DMS114 treated with DMSO at 0.1 percent for 48 hours (cell line): ENCODE data around the gene DNAH12.
"Not testable (repeated sequence)": the region's sequence is repeated elsewhere in the genome, so short reads cannot be mapped to it uniquely, and the experiment has no call there.

Source experiments
- DNase-seq: peaks from one replicate; lab custom pipeline; 2025; ENCODE audit not compliant: unreplicated experiment; lab: John Stamatoyannopoulos, UW

The DNAH12 gene

GRCh38 chr3:57335283-57335938, 208.7 kb downstream of the DNAH12 start:
- DNase-seq: no peak

GRCh38 chr3:57331078-57331610, 213.0 kb downstream of the DNAH12 start:
- DNase-seq: no peak

GRCh38 chr3:57326498-57326897, 217.6 kb downstream of the DNAH12 start:
- DNase-seq: not testable (repeated sequence)

- DNase-seq: no peak
These were observed 229.9 kb downstream of the DNAH12 start for GRCh38 chr3:57314204-57314603.

GRCh38 chr3:57309769-57310360, 234.3 kb downstream of the DNAH12 start:
- no peak for DNase-seq

DNA sequence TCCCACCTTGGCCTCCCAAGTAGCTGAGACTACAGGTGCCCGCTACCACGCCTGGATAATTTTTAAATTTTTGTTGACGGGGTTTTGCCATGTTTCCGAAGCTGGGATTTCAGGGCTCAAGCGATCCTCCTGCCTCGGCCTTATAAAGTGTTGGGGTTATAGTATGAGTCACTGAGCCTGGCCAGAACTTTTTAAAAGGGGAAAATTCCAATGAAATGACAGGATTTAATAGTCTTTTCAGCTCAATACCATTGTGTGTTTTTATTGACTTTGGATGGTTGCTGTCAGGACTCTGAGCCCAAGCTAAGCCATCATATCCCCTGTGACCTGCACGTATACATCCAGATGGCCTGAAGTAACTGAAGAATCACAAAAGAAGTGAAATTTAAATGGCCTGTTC, 240.6 kb downstream of the DNAH12 start:
- not testable (repeated sequence) for DNase-seq

DNA sequence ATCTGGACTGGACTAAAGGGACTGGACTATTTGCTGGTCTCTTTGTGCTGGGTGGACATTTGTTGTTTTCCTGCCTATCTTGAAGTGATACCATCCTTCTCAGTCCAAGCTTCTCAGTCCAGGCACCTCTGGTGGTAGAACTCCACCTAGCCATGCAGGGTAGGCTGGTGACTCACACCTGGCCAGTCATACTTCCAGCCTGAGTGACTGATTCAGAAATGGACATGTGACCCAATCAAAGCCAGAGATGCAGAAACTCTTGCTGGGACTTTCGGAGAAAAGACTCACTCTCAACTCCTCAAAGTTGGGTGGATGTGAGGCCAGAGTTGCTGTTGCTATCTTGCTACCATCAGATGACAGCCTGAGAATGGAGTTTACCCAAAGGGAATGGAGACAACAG, 246.1 kb downstream of the DNAH12 start:
- no peak for DNase-seq

DNA sequence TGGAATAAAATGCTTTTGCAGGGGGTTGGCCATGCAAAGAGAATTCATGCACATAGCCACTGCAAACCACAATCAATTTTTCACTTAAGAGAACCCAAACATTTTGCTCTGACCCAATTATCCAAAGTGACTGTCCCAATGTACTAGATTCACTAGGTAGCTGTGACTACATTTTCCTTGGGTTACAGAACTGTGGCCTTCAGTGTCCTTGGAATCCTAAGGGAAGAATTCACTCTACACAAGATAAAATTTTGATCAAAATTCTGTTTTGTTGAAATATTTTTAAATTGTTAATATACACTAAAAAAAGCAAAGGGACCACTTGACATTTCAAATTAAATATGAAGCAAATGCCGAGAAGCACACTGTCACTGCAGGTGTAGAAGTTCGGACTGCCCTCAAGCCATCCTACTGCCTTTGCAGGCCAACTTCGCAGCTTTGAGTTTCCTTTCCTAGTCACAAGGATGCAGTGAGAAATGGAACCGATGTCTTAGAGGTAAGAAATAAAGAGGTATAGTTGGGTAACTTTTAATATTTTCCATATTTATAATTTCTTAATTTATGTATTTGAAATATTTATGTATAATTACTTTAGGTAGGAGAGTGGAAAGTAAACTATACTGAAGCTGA, 251.1 kb downstream of the DNAH12 start:
- no peak for DNase-seq

GRCh38 chr3:57292159-57292896, 251.8 kb downstream of the DNAH12 start, which contains the start of gene ASB14:
TSS of gene ASB14 (minus strand) at chr3:57292685. CDS start at chr3:57292033, 652 bp downstream.
- no peak for DNase-seq

- no peak for DNase-seq
These were observed 255.7 kb downstream of the DNAH12 start for GRCh38 chr3:57288403-57288802.

DNA sequence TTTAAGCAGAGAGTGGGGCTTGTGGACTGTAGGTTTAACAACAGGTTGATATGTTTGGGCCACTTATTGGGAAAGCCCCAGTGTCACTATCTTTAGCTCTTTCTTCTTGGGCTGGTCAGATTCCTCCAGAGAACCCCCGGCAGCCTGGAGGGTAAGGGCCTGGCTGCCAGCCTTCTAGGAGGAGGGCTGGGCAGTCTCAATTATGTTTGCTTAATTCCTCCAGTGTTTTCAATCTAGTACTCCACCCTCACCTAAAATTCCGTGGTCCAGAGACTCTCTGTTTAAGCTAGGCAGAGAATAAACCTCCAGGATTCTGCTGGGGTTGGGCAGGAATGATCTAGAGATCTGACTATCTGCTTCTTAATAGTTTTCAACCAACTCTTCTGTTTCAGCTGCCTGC, 256.9 kb downstream of the DNAH12 start:
- DNase-seq: no peak

GRCh38 chr3:57283334-57283733, 260.8 kb downstream of the DNAH12 start:
- no peak for DNase-seq

DNA sequence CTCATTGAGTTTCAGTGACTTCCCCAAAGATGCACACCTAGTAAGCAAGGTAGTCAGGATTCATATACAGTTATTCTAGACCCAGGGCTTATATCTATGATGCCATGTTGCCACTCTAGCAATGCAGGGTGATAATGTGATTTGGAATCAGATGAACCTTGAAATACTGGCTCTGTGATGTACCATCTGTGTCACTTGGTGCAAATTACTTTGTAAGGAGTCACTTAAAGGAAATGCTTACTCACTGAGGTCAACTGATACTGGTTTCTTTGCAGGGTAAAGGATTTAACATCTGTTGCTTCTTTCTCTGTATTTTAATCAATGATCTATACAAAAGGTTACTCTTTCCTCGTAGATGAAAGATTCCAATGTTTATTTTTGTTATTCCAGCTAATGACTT, 262.4 kb downstream of the DNAH12 start:
- DNase-seq: no peak

DNA sequence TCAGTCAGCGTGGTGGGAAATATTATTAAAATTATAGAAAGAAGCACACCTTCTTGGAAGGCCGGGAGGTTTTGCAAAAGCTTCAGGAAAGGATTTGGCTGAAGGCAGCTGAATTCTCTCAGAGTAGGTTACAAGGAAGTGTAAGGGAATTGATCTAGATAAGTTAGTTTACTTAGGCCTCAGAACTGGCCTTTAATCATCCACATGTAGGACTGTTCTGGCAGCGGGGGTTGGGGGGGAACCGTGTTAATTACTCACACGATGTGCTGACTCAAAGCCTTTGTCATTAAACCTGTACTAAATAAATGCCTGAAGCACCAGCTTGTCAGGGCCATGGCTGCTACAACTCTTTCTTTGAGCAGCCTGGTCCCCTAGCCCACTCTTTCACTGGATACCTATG, 264.5 kb downstream of the DNAH12 start:
- no peak for DNase-seq

- DNase-seq: no peak
These were observed 265.9 kb downstream of the DNAH12 start for GRCh38 chr3:57278237-57278636.

DNA sequence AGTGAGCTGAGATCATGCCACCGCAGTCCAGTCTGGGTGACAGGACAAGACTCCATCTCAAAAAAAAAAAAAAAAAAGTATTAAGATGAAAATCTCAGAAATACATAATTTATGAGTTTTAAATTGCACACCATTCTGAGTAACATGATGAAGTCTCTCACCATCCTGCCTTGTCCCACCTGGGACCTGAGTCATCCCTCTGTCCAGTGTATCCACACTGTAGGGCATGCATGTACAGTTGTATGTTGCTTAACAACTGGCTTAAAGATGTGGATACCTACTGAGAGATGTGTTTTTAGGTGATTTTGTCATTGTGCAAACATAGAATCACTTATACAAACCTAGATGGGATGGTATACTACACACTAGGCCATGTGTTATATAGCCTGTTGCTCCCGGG, 268.8 kb downstream of the DNAH12 start:
- no peak for DNase-seq

- no peak for DNase-seq
These were observed 269.3 kb downstream of the DNAH12 start for GRCh38 chr3:57274845-57275244.

DNA sequence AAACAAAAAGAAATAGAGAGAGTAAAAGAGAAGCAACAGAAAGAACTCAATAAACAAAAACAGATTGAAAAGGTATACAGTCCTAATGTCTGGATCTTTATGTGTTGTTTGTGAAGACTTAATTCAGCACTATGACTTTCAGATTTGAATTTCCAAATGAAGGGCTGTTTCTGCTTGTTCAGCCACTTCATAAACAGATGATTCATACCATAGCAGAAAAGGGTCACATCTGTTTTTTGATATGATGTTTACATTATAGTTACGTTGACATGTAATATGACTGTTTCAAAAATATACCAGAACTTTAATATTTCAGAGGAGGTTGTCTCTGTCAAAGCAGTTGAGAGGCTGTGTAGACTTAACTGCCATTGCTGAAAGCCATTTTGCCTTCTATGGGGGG, 275.7 kb downstream of the DNAH12 start:
- DNase-seq: no peak

GRCh38 chr3:57261929-57262328, 282.2 kb downstream of the DNAH12 start:
- no peak for DNase-seq

- no peak for DNase-seq
These were observed 283.0 kb downstream of the DNAH12 start for GRCh38 chr3:57261119-57261518.

GRCh38 chr3:57257678-57258077, 286.5 kb downstream of the DNAH12 start:
- no peak for DNase-seq

GRCh38 chr3:57256844-57257243, 287.3 kb downstream of the DNAH12 start:
- DNase-seq: no peak
